SW480 (cell line): ENCODE results near the gene ATXN7.

Experiments used
- DNase-seq: peaks from one replicate; pipeline ENCODE4 v3.0.0-alpha.2; 2016; ENCODE audit warnings: low spot score

ATXN7 gene

GRCh38 chr3:63964681-63965485 is 101.2 kb downstream of the ATXN7 start:
- DNase-seq, result no peak

GRCh38 chr3:63966007-63966406 is 102.3 kb downstream of the ATXN7 start:
- no peak for DNase-seq

- no peak for DNase-seq
These were observed 103.2 kb downstream of the ATXN7 start for GRCh38 chr3:63966871-63967270.

DNA sequence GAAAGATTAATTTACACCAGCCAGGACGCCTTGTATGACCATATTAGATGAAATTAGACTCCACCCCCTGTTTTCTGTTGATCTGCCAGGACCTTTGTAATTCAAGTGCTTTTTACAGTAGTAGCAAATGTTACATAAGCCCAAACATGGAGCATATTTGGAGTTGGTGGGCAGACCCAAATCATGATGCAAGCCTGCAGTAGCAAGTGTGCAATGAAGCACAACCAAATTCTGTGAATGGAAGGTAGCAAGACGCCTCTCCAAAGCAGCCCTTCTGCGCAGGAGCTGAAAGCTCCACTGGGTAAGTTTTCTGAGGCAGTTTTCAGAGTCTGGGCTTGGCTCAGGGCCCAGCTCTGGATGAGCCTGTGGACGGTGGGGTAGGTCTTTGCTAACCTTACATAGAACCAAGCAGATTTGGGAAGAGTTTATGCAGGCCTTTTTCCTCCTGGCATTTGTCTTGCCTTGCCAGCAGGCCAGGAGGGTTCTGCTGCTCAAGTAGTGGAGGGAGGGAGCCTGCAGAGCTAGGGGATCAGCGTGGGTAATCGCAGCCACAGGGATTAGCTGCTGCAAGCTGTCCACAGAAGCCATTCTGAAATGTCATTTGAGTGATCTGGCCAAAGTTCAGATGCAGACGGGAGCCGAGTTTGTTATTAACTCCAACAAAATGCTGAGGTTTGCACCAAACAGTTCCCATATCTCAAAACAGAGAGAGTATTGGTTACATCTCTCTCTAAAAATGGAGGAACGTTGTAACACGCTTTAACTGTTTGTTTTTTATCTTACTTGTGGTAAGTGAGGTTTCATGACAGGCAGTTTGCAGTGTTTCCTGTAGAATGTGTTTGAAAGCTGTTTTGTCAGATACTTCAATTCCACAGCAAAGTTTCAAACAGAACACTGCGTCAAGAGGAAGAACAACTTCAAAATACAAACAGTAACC is 104.3 kb downstream of the ATXN7 start:
- DNase-seq, result peak; percentile 8

GRCh38 chr3:63968612-63969350 is 105.1 kb downstream of the ATXN7 start:
- no peak for DNase-seq

DNA sequence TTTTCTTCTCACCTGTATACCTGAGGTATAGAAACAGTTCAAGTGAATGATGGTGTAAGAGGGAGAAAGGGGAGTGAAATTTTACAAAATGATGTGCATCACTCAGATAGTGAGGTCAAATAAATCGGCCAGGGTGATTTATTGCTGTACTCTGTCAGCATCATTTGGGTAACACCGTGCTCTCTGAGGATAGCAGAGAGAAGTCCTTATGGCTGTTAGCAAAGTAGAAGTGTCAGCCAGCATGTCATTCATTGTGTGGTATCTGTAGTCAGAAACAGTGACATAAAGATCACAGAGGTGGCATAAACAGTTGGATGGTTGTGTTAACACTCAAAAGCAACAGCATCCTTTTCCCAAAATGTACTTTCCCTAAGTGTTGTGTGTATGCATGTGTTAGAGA is 106.2 kb downstream of the ATXN7 start:
- no peak for DNase-seq

DNA sequence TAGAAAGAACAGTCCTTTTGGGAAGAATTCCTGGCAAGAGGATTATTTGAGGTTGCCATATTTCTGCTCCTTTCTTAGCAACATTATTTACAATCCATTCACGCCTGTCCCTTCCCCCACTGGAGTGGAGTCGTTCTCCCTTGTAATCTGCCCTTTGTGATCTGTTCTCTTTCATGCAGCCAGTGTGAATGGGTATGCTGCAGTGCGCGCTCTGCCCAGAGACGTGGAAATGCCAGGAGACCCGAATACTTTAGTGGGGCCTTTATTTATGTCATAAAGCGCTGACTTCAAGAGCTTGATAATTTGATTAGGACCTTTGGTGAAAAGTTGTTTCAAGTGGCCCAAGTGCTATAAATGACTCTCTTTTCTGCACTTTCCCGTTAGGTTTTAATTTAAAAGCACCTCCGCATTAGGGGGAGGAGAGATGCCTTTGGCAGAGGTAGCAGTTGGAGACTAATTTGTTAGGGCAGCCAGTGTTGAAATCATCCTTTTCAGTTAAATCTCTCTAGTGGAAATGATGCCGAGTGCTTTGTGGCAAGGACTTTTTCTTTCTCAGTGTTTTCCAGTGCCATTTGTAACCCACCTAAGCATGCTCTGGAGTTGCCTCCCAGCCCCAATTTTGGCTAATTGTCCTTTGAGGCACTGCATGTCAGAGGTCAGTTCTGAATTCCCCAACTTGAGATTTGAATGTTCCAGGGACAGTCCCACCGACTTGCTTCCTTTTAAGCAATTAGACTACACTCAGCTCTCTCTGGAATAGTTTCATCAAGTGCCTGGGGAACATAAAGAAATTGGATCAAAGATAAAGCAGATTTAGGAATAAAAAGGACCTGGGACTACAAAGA is 107.2 kb downstream of the ATXN7 start:
- DNase-seq, result no peak

GRCh38 chr3:63972196-63972595 is 108.5 kb downstream of the ATXN7 start:
- DNase-seq, result no peak

- no peak for DNase-seq
These were observed 109.3 kb downstream of the ATXN7 start for GRCh38 chr3:63972987-63973386.

DNA sequence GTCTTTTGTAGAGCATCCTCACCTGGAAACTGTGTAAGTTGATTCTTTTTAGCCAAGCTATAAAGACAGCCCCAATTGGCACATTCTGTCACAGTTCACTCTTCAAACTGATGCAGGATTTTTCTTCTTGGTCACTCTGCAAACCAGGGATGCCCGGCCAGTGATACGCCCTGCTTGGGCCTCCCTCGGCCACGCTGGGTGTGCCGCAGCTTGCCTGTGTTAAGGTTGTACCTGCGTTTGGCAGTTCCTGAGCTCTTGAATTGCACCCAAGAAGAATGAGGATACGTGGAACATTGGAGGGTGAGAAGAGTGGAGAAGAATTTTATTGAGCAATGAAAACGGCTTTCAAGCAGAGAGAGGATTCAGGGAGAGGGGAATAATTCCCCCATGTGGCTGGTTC is 109.7 kb downstream of the ATXN7 start:
- no peak for DNase-seq

DNA sequence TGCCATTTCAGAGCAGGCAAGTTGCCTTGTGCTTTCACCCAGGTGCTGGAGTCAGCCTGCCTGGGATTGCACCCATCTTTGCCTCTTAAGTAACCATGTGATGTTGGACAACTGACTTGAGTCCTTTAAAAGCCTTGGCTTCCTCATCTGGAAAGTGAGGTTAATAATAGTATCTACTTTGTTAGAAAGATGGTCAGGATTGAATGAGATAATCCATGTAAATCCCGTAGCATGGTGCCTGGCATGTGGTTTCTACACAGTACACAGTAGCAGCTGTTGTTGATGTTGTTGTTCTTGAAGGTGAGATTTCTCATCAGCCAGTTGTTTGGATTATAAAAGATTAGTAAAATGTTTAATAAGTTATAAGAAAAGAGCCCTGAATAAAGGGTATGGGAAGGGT is 110.8 kb downstream of the ATXN7 start:
- no peak for DNase-seq

- no peak for DNase-seq
These were observed 112.1 kb downstream of the ATXN7 start for GRCh38 chr3:63975723-63976122.

DNA sequence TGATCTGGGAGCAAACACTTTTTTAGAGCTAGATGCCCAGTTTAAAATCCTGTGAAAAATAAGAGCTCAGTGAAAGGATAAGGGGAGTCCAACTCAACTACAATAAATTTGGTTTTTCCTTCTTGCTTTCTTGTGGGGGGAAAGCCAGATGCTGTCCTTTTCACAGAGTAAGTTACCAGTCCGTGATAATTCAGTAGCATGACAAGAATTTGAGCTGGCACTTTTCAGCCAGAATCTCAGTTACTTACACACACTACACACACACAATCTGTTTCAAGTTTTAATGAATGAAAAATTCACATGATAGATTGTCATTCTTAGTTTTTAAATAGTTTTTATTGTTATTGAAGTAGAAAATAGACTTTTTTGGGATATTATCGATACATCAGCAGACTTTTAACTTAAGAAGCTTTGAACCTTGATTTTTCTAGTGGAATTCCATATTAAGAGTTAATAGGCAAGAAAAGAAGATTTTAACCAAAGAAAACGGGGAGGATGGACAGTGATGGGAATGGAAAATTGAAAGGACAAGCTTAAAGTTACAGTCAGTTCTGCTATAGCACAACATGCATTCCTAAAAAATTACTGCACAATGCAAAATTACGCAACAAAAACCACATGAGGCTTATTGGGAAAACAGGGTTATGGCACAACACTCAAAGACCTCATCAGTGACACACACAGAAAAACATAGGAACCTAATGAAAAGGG is 112.6 kb downstream of the ATXN7 start:
- DNase-seq, result peak; percentile 38

DNA sequence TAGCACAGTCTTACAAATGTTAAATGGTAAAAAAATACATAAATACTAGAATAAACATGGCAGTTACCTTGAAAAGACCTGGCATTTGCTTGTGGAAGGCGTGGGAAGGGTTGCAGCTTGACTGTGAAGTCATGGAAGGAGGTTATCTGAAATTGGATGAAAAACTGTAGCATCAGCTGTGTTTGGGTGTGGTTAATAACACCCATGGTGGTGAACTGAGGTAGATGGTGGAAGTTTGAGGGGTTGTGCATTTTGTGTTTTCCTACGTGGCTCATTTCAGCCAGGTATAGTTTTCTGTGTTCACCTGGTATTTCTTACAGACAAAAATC is 113.2 kb downstream of the ATXN7 start:
- DNase-seq, result no peak

GRCh38 chr3:63977893-63978292 is 114.2 kb downstream of the ATXN7 start:
- DNase-seq, result no peak

- no peak for DNase-seq
These were observed 115.6 kb downstream of the ATXN7 start for GRCh38 chr3:63979093-63979885.

- no peak for DNase-seq
These were observed 116.4 kb downstream of the ATXN7 start for GRCh38 chr3:63980019-63980418.

DNA sequence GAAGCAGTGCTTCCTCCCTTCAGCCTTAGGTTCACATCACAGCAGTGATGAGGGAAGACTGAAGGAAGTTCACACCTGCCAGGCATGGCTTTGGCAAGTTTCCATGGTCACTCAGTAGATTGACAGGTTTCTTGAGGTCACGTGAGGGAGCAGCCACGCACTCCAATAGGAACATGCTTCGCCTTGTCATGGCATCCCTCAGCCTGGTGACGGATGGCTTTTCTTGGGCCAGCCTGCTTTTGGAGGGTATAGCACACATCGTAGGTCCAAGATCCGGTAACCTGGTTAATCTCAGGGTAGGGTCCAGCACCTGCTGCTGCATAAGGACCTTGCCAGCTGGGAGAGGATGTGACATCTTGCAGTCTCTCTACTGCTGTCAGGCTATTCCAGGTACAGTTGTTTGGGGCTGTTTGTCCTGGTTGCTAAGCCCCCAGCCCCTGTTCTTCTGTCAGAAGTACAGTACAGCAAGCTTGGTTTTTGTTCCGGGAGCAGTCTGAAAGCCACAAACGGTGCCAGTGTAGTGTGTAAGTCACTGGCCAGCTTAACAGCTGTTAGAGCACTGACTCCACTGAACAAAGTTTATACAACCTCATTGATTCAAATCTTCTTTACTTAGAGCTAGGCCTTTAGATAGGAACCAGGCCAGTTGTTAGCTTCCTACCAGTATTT is 117.3 kb downstream of the ATXN7 start:
- no peak for DNase-seq

- DNase-seq, result no peak
These were observed 118.3 kb downstream of the ATXN7 start for GRCh38 chr3:63981980-63982379.

- DNase-seq, result no peak
These were observed 120.7 kb downstream of the ATXN7 start for GRCh38 chr3:63984391-63984790.
